ENCODE results near the gene CC2D1B.
A peak's percentile ranks its signal among the peaks of the same experiment; 100 is the strongest.

The CC2D1B gene

GRCh38 chr1:52352690-52353089 lies 13.3 kb downstream of the CC2D1B start:
- TF ChIP-seq TEAD4 (IDR thresholded peaks at IDR 0.05) (no peak), MAX (IDR thresholded peaks at IDR 0.05) (no peak), FOXM1 (IDR thresholded peaks at IDR 0.05; ENCODE audit: borderline replicate concordance, low read depth) (no peak), TCF12 (IDR thresholded peaks at IDR 0.05; ENCODE audit: low read depth) (no peak), YY1 (IDR thresholded peaks at IDR 0.05; ENCODE audit: low read depth) (no peak), NFIC (IDR thresholded peaks at IDR 0.05) (no peak), EP300 (IDR thresholded peaks at IDR 0.05; ENCODE audit: borderline replicate concordance) (no peak), CEBPB (IDR thresholded peaks at IDR 0.05) (no peak), ZBTB7A (IDR thresholded peaks at IDR 0.05; ENCODE audit: low read depth) (no peak), EGR1 (IDR thresholded peaks at IDR 0.05) (no peak), USF1 (IDR thresholded peaks at IDR 0.05) (no peak), CREB1 (IDR thresholded peaks at IDR 0.05; ENCODE audit: low read depth) (no peak), TAF1 (IDR thresholded peaks at IDR 0.05; ENCODE audit: low read depth) (no peak), RAD21 (IDR thresholded peaks at IDR 0.05; ENCODE audit: low read depth) (no peak)
- TF ChIP-seq, protein P1, sequence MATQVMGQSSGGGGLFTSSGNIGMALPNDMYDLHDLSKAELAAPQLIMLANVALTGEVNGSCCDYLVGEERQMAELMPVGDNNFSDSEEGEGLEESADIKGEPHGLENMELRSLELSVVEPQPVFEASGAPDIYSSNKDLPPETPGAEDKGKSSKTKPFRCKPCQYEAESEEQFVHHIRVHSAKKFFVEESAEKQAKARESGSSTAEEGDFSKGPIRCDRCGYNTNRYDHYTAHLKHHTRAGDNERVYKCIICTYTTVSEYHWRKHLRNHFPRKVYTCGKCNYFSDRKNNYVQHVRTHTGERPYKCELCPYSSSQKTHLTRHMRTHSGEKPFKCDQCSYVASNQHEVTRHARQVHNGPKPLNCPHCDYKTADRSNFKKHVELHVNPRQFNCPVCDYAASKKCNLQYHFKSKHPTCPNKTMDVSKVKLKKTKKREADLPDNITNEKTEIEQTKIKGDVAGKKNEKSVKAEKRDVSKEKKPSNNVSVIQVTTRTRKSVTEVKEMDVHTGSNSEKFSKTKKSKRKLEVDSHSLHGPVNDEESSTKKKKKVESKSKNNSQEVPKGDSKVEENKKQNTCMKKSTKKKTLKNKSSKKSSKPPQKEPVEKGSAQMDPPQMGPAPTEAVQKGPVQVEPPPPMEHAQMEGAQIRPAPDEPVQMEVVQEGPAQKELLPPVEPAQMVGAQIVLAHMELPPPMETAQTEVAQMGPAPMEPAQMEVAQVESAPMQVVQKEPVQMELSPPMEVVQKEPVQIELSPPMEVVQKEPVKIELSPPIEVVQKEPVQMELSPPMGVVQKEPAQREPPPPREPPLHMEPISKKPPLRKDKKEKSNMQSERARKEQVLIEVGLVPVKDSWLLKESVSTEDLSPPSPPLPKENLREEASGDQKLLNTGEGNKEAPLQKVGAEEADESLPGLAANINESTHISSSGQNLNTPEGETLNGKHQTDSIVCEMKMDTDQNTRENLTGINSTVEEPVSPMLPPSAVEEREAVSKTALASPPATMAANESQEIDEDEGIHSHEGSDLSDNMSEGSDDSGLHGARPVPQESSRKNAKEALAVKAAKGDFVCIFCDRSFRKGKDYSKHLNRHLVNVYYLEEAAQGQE (IDR thresholded peaks at IDR 0.05; ENCODE audit: low read depth), result no peak

- TF ChIP-seq USF1 (IDR thresholded peaks at IDR 0.05), result no peak
- peak; percentile 54 for TF ChIP-seq RAD21 (IDR thresholded peaks at IDR 0.05; ENCODE audit: low read depth)
Observed at GRCh38 chr1:52348704-52349300, 17.2 kb downstream of the CC2D1B start.

DNA sequence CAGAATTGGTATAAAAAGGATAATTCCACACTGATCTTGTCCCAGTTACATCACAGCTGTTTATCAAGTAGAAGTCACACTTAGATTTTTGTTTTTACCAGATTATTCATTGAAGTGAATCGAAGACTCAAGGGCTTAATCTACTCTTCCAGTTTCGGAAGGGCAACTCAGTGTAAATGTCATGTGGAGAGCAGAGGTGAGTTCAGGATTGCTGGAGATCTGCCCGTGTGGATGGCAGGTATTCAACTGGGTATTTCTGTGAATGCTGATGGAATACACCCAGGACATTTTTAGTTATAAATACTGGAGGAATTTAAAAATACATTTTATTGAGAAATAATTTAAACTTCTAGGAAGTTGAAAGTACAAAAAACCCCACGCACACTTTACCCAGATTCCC lies 19.4 kb downstream of the CC2D1B start:
- TF ChIP-seq YY1 (IDR thresholded peaks at IDR 0.05; ENCODE audit: low read depth) (no peak), EGR1 (IDR thresholded peaks at IDR 0.05) (no peak), EP300 (IDR thresholded peaks at IDR 0.05; ENCODE audit: borderline replicate concordance) (no peak), TCF12 (IDR thresholded peaks at IDR 0.05; ENCODE audit: low read depth) (no peak), TAF1 (IDR thresholded peaks at IDR 0.05; ENCODE audit: low read depth) (no peak), CEBPB (IDR thresholded peaks at IDR 0.05) (no peak), ZBTB7A (IDR thresholded peaks at IDR 0.05; ENCODE audit: low read depth) (no peak), CREB1 (IDR thresholded peaks at IDR 0.05; ENCODE audit: low read depth) (no peak), RAD21 (IDR thresholded peaks at IDR 0.05; ENCODE audit: low read depth) (no peak), NFIC (IDR thresholded peaks at IDR 0.05) (no peak), TEAD4 (IDR thresholded peaks at IDR 0.05) (no peak), FOXM1 (IDR thresholded peaks at IDR 0.05; ENCODE audit: borderline replicate concordance, low read depth) (no peak), USF1 (IDR thresholded peaks at IDR 0.05) (no peak), MAX (IDR thresholded peaks at IDR 0.05) (no peak)
- TF ChIP-seq, protein P1 (IDR thresholded peaks at IDR 0.05; ENCODE audit: low read depth), result no peak

- TF ChIP-seq EP300 (IDR thresholded peaks at IDR 0.05; ENCODE audit: borderline replicate concordance) (no peak), YY1 (IDR thresholded peaks at IDR 0.05; ENCODE audit: low read depth) (no peak), TCF12 (IDR thresholded peaks at IDR 0.05; ENCODE audit: low read depth) (no peak), USF1 (IDR thresholded peaks at IDR 0.05) (no peak), CEBPB (IDR thresholded peaks at IDR 0.05) (no peak), CREB1 (IDR thresholded peaks at IDR 0.05; ENCODE audit: low read depth) (no peak), FOXM1 (IDR thresholded peaks at IDR 0.05; ENCODE audit: borderline replicate concordance, low read depth) (no peak), TEAD4 (IDR thresholded peaks at IDR 0.05) (no peak), MAX (IDR thresholded peaks at IDR 0.05) (no peak), ZBTB7A (IDR thresholded peaks at IDR 0.05; ENCODE audit: low read depth) (no peak), TAF1 (IDR thresholded peaks at IDR 0.05; ENCODE audit: low read depth) (no peak), NFIC (IDR thresholded peaks at IDR 0.05) (no peak), RAD21 (IDR thresholded peaks at IDR 0.05; ENCODE audit: low read depth) (no peak), EGR1 (IDR thresholded peaks at IDR 0.05) (no peak)
- TF ChIP-seq, protein P1 (IDR thresholded peaks at IDR 0.05; ENCODE audit: low read depth), result no peak
Observed at GRCh38 chr1:52345252-52345651, 20.8 kb downstream of the CC2D1B start.
